Breast epithelium (tissue), 3 donors: ENCODE results near the gene LGR5.

ENCODE experiments used
- CTCF ChIP-seq, 3 donors: fragments of 450-650 bp; IDR thresholded peaks; one replicate each; pipeline ENCODE4 v1.5.1; 2016 to 2017; ENCODE audit warnings: antibody characterized with exemption in 3 of 3, mild to moderate bottlenecking in 3 of 3, moderate library complexity in 3 of 3
- POLR2A ChIP-seq: fragments of 450-650 bp; IDR thresholded peaks from one replicate; pipeline ENCODE4 v1.6.1; 2016; ENCODE audit warnings: antibody characterized with exemption, mild to moderate bottlenecking, moderate library complexity
- POLR2AphosphoS5 ChIP-seq, 3 donors: sonication (generic); formaldehyde crosslinking; IDR thresholded peaks; one replicate each; pipeline ENCODE4 v1.6.1; 2017; ENCODE audit warnings: antibody characterized with exemption in 3 of 3

DNA sequence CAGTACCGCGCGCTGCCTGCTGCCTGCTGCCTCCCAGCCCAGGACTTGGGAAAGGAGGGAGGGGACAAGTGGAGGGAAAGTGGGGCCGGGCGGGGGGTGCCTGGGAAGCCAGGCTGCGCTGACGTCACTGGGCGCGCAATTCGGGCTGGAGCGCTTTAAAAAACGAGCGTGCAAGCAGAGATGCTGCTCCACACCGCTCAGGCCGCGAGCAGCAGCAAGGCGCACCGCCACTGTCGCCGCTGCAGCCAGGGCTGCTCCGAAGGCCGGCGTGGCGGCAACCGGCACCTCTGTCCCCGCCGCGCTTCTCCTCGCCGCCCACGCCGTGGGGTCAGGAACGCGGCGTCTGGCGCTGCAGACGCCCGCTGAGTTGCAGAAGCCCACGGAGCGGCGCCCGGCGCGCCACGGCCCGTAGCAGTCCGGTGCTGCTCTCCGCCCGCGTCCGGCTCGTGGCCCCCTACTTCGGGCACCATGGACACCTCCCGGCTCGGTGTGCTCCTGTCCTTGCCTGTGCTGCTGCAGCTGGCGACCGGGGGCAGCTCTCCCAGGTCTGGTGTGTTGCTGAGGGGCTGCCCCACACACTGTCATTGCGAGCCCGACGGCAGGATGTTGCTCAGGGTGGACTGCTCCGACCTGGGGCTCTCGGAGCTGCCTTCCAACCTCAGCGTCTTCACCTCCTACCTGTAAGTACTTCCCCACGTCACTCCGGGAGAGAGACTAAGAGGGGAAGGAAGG is at the start of gene LGR5:
- no peak for TF ChIP-seq CTCF (IDR thresholded peaks at IDR 0.05)
- no peak for TF ChIP-seq POLR2A
- no peak for TF ChIP-seq POLR2AphosphoS5 (IDR thresholded peaks at IDR 0.05)
